ENCODE data around the gene ATP8A2. TPM values are rescaled to one million over a fixed set of nuclear protein-coding genes. Genes with fewer than 3 reads are reported as not detected.

ATP8A2 gene
- total RNA-seq, 2 donors from 2014 or later = 1.6 to 2.9 TPM

- no peak for DNase-seq
- Mint-ChIP-seq H3K4me3 (no peak overlapping the region), H3K27me3 (ENCODE audit: insufficient read depth) (no peaks in the 10 kb centered on the region), H3K27ac (no peak overlapping the region), H3K9me3 (peaks cover 13% of the 10 kb centered on the region), H3K36me3 (ENCODE audit: low read depth) (peaks cover 2% of the 10 kb centered on the region), H3K4me1 (peaks cover 2% of the 10 kb centered on the region)
- Histone ChIP-seq H3K4me3 (ENCODE audit: low read length) (no peak overlapping the region), H3K9ac (ENCODE audit: extremely low read depth, low read length, poor library complexity, severe bottlenecking) (no peak overlapping the region), H3K36me3 (ENCODE audit: control insufficient read depth, insufficient read depth, low read length) (no peaks in the 10 kb centered on the region), H3K9me3 (ENCODE audit: control insufficient read depth, low read length) (peaks cover 6% of the 10 kb centered on the region), H3K27me3 (ENCODE audit: control insufficient read depth, insufficient read depth, low read length, poor library complexity, severe bottlenecking) (no peaks in the 10 kb centered on the region), H3K4me1 (ENCODE audit: control insufficient read depth, insufficient read depth, low read length) (no peaks in the 10 kb centered on the region), H3K27ac (ENCODE audit: low read depth, low read length) (no peak overlapping the region)
- no peak for TF ChIP-seq CTCF (conservative IDR thresholded peaks at IDR 0.05)
- WGBS, 2 experiments (ENCODE audit: insufficient coverage in 1 of 2, insufficient read length in 1 of 2) = 92 to 94% methylated on average over 5 of the region's 5 CpGs
These were observed 456.2 kb downstream of the ATP8A2 start for GRCh38 chr13:25827831-25828465.

GRCh38 chr13:25833761-25834160 lies 462.0 kb downstream of the ATP8A2 start:
- no peak for TF ChIP-seq CTCF (conservative IDR thresholded peaks at IDR 0.05)
- WGBS, 2 experiments (ENCODE audit: insufficient coverage in 1 of 2, insufficient read length in 1 of 2) = 95% methylated on average over 1 of the region's 1 CpG; no CpG with 5 or more reads in 1 of the 2 experiments
- Mint-ChIP-seq H3K27ac (no peak overlapping the region), H3K4me3 (no peak overlapping the region), H3K36me3 (ENCODE audit: low read depth) (no peaks in the 10 kb centered on the region), H3K4me1 (peaks cover 15% of the 10 kb centered on the region), H3K27me3 (ENCODE audit: insufficient read depth) (peaks cover 2% of the 10 kb centered on the region), H3K9me3 (no peaks in the 10 kb centered on the region)
- no peak for DNase-seq
- H3K9me3 ChIP-seq (ENCODE audit: control insufficient read depth, low read length) = no peaks in the 10 kb centered on the region
- H3K4me1 ChIP-seq (ENCODE audit: control insufficient read depth, insufficient read depth, low read length) = no peaks in the 10 kb centered on the region
- no peaks in the 10 kb centered on the region for H3K36me3 ChIP-seq (ENCODE audit: control insufficient read depth, insufficient read depth, low read length)
- no peak overlapping the region for H3K27ac ChIP-seq (ENCODE audit: low read depth, low read length)
- H3K9ac ChIP-seq (ENCODE audit: extremely low read depth, low read length, poor library complexity, severe bottlenecking) = no peak overlapping the region
- H3K4me3 ChIP-seq (ENCODE audit: low read length) = no peak overlapping the region
- no peaks in the 10 kb centered on the region for H3K27me3 ChIP-seq (ENCODE audit: control insufficient read depth, insufficient read depth, low read length, poor library complexity, severe bottlenecking)

GRCh38 chr13:25836574-25837336 lies 465.0 kb downstream of the ATP8A2 start:
- H3K9me3 ChIP-seq (ENCODE audit: control insufficient read depth, low read length) = peaks cover 4% of the 10 kb centered on the region
- no peak for DNase-seq
- TF ChIP-seq CTCF (conservative IDR thresholded peaks at IDR 0.05) = no peak
- peaks cover 6% of the 10 kb centered on the region for H3K4me1 ChIP-seq (ENCODE audit: control insufficient read depth, insufficient read depth, low read length)
- H3K27me3 ChIP-seq (ENCODE audit: control insufficient read depth, insufficient read depth, low read length, poor library complexity, severe bottlenecking) = no peaks in the 10 kb centered on the region
- no peaks in the 10 kb centered on the region for H3K9me3 Mint-ChIP-seq
- no peak overlapping the region for H3K27ac Mint-ChIP-seq
- no peak overlapping the region for H3K27ac ChIP-seq (ENCODE audit: low read depth, low read length)
- peaks cover 35% of the 10 kb centered on the region for H3K4me1 Mint-ChIP-seq
- no peak overlapping the region for H3K9ac ChIP-seq (ENCODE audit: extremely low read depth, low read length, poor library complexity, severe bottlenecking)
- no peak overlapping the region for H3K4me3 ChIP-seq (ENCODE audit: low read length)
- WGBS, 2 experiments (ENCODE audit: insufficient coverage in 1 of 2, insufficient read length in 1 of 2) = 90 to 92% methylated on average over 8 to 12 of the region's 12 CpGs
- peaks cover 2% of the 10 kb centered on the region for H3K27me3 Mint-ChIP-seq (ENCODE audit: insufficient read depth)
- H3K4me3 Mint-ChIP-seq = no peak overlapping the region
- H3K36me3 ChIP-seq (ENCODE audit: control insufficient read depth, insufficient read depth, low read length) = no peaks in the 10 kb centered on the region
- H3K36me3 Mint-ChIP-seq (ENCODE audit: low read depth) = no peaks in the 10 kb centered on the region

All from endodermal cell (in vitro differentiated cells).